A673 (cell line): ENCODE data around the gene GOLM1. TPM values are rescaled to one million over a fixed set of nuclear protein-coding genes. Genes with fewer than 3 reads are reported as not detected.

ENCODE experiments used
- BruUV-seq: library from RNA; stranded (reverse); fragments of 400-500 nt; replicated peaks from 2 replicates; lab custom pipeline; 2021; lab: Mats Ljungman, UMichigan
- CTCF ChIA-PET: fragments of 300-600 bp; sonication (Branson Sonifier 250); formaldehyde crosslinking; loops from one replicate; lab custom pipeline; 2022; ENCODE audit warnings: antibody characterized with exemption; lab: Charles Lee
- POLR2A ChIA-PET: fragments of 300-600 bp; sonication (Branson Sonifier 250); formaldehyde crosslinking; loops from one replicate; lab custom pipeline; 2022; ENCODE audit warnings: antibody characterized with exemption; ENCODE audit not compliant: low non-redundant PET; lab: Charles Lee
- DNase-seq: peaks from one replicate; pipeline ENCODE4 v3.0.0-alpha.2; 2015; ENCODE audit warnings: low spot score
- H3K27ac ChIP-seq: fragments of 200-600 bp; sonication (generic); 2 replicates; pipeline ENCODE4 v1.5.1; 2016; ENCODE audit warnings: mixed run types, low read depth, mild to moderate bottlenecking, mixed read lengths, antibody characterized with exemption, low read length; ENCODE audit not compliant: poor library complexity, severe bottlenecking
- H3K27me3 ChIP-seq: fragments of 200-600 bp; sonication (generic); replicated peaks from 2 replicates; pipeline ENCODE4 v1.6.1; 2017; ENCODE audit warnings: mixed run types, low read depth, mild to moderate bottlenecking, mixed read lengths, antibody characterized with exemption, low read length; ENCODE audit not compliant: insufficient read depth, poor library complexity
- H3K36me3 ChIP-seq: fragments of 200-600 bp; sonication (generic); 2 replicates; pipeline ENCODE4 v1.6.1; 2016; ENCODE audit warnings: mixed run types, mild to moderate bottlenecking, mixed read lengths, antibody characterized with exemption, low read length; ENCODE audit not compliant: insufficient read depth, poor library complexity, severe bottlenecking
- H3K4me1 ChIP-seq: fragments of 200-600 bp; sonication (generic); 2 replicates; pipeline ENCODE4 v1.6.1; 2017; ENCODE audit warnings: mixed run types, mild to moderate bottlenecking, mixed read lengths, antibody characterized with exemption, low read length; ENCODE audit not compliant: insufficient read depth, poor library complexity, severe bottlenecking
- H3K4me3 ChIP-seq: fragments of 200-600 bp; sonication (generic); 2 replicates; pipeline ENCODE4 v1.5.1; 2016; ENCODE audit warnings: low read depth, mixed run types, mild to moderate bottlenecking, mixed read lengths, low read length; ENCODE audit not compliant: poor library complexity, severe bottlenecking
- H3K9me3 ChIP-seq: fragments of 200-600 bp; sonication (generic); 2 replicates; pipeline ENCODE4 v1.6.1; 2016; ENCODE audit warnings: mixed run types, low read depth, mild to moderate bottlenecking, mixed read lengths, antibody characterized with exemption, low read length; ENCODE audit not compliant: poor library complexity, severe bottlenecking
- CTCF ChIP-seq: fragments of 300-800, 200-600 bp; sonication (generic); conservative IDR thresholded peaks from 2 replicates; pipeline ENCODE4 v1.5.1; 2017; ENCODE audit warnings: low read depth, mild to moderate bottlenecking, antibody characterized with exemption, low read length, moderate library complexity, mixed read lengths
- EZH2 ChIP-seq: fragments of 200-600 bp; sonication (generic); IDR thresholded peaks from 2 replicates; pipeline ENCODE4 v1.6.1; 2017; ENCODE audit warnings: borderline replicate concordance, low read depth, mild to moderate bottlenecking, mixed read lengths, antibody characterized with exemption, low read length; ENCODE audit not compliant: poor library complexity, severe bottlenecking
- intact Hi-C: fragments of 100-400 bp; cut with micrococcal nuclease; formaldehyde crosslinking; loops from one replicate; pipeline ENCODE4 v1.10.0; 2022; ENCODE audit not compliant: unreplicated experiment
- total RNA-seq: library from RNA; stranded (reverse); gene quantifications from 2 replicates; pipeline ENCODE4 v1.2.3, GENCODE V29; 2021

GOLM1 gene
- total RNA-seq, 1 experiment from 2014 or later: 86.1 TPM

GRCh38 chr9:85984457-85984856 is 114.9 kb downstream of the GOLM1 start:
- CTCF ChIA-PET: no interaction called here

GRCh38 chr9:85981369-85981768 is 118.0 kb downstream of the GOLM1 start:
- Histone ChIP-seq H3K36me3 (peaks cover 29% of the 10 kb centered on the region), H3K27me3 (no peaks in the 10 kb centered on the region), H3K27ac (no peak overlapping the region), H3K9me3 (no peaks in the 10 kb centered on the region), H3K4me1 (no peaks in the 10 kb centered on the region), H3K4me3 (no peak overlapping the region)
- no TSS peak for BruUV-seq
- DNase-seq: no peak
- TF ChIP-seq CTCF: no peak
- POLR2A ChIA-PET: no interaction called here
- intact Hi-C loops: no loop called here
- CTCF ChIA-PET: no interaction called here

More at GRCh38 chr9:85984457-85984856, 114.9 kb downstream of the GOLM1 start:
- Histone ChIP-seq H3K27me3 (no peaks in the 10 kb centered on the region), H3K4me3 (no peak overlapping the region), H3K27ac (no peak overlapping the region), H3K36me3 (peaks cover 10% of the 10 kb centered on the region), H3K9me3 (no peaks in the 10 kb centered on the region), H3K4me1 (no peaks in the 10 kb centered on the region)
- DNase-seq: no peak
- TF ChIP-seq CTCF (no peak), EZH2 (no peak)
- no TSS peak for BruUV-seq
- POLR2A ChIA-PET: no interaction called here
- intact Hi-C loops: no loop called here

- no peaks in the 10 kb centered on the region for H3K9me3 ChIP-seq
- H3K4me1 ChIP-seq: no peaks in the 10 kb centered on the region
- peaks cover 35% of the 10 kb centered on the region for H3K36me3 ChIP-seq
- no TSS peak for BruUV-seq
- intact Hi-C loops: no loop called here
- CTCF ChIA-PET: no interaction called here
- no peak overlapping the region for H3K4me3 ChIP-seq
- TF ChIP-seq CTCF: no peak
- no peak for TF ChIP-seq EZH2
- no peaks in the 10 kb centered on the region for H3K27me3 ChIP-seq
- POLR2A ChIA-PET: no interaction called here
- no peak overlapping the region for H3K27ac ChIP-seq
- peak; percentile 16 for DNase-seq
Observed at GRCh38 chr9:85978496-85978895, 120.9 kb downstream of the GOLM1 start.

Other genes starting within 250 kb of the GOLM1 start
- 28.4 TPM in 2 replicates for gene NAA35, start 158.4 kb downstream of the GOLM1 start, total RNA-seq
- gene C9orf153, start 160.1 kb upstream of the GOLM1 start, total RNA-seq: 0.35 and 0.56 TPM in 2 replicates
- gene ISCA1, start 183.0 kb upstream of the GOLM1 start, total RNA-seq: 36.4 and 42.5 TPM in 2 replicates